NB4 (cell line): Measurements from ENCODE around the gene ACOXL.

Source experiments
- MYC ChIP-seq: IDR thresholded peaks from 2 replicates; pipeline ENCODE4 v1.6.1; 2011; ENCODE audit warnings: low read depth, low read length
- POLR2A ChIP-seq: IDR thresholded peaks from 2 replicates; pipeline ENCODE4 v1.6.1; 2011; ENCODE audit warnings: mild to moderate bottlenecking; ENCODE audit not compliant: insufficient read length; ENCODE audit errors: extremely low read depth
- TF ChIP-seq, protein P1 (sequence below): IDR thresholded peaks from one replicate; pipeline ENCODE4 v1.5.1; 2012; ENCODE audit warnings: low read depth, low read length
- TF ChIP-seq, protein P2 (sequence below): IDR thresholded peaks from 2 replicates; pipeline ENCODE4 v1.6.1; 2011; ENCODE audit warnings: low read depth, low read length

DNA sequence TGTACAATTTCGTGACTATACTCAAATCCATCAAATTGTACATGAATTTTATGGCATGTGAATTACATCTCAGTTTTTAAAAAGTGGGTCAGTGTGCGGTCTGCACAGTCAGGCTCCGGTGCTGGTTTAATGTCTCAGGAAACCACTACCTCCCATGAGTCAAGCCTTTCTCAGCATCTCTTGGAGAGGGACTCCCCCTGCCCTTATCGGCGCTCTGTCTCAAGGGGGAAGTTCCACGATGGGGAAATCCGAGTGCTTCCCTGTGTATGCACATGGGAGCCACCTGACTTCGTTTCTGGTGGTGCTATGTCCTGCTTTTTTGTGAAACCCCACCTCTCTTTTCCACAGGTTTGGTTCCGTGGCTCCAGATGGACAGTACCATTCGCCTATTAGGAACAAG, 72.5 kb downstream of the ACOXL start:
- no peak for TF ChIP-seq POLR2A
- TF ChIP-seq, protein P1, sequence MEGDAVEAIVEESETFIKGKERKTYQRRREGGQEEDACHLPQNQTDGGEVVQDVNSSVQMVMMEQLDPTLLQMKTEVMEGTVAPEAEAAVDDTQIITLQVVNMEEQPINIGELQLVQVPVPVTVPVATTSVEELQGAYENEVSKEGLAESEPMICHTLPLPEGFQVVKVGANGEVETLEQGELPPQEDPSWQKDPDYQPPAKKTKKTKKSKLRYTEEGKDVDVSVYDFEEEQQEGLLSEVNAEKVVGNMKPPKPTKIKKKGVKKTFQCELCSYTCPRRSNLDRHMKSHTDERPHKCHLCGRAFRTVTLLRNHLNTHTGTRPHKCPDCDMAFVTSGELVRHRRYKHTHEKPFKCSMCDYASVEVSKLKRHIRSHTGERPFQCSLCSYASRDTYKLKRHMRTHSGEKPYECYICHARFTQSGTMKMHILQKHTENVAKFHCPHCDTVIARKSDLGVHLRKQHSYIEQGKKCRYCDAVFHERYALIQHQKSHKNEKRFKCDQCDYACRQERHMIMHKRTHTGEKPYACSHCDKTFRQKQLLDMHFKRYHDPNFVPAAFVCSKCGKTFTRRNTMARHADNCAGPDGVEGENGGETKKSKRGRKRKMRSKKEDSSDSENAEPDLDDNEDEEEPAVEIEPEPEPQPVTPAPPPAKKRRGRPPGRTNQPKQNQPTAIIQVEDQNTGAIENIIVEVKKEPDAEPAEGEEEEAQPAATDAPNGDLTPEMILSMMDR: no peak
- TF ChIP-seq MYC: 0 out of 2 replicates have a peak, but pooled peaks have one; percentile 21
- TF ChIP-seq, protein P2, sequence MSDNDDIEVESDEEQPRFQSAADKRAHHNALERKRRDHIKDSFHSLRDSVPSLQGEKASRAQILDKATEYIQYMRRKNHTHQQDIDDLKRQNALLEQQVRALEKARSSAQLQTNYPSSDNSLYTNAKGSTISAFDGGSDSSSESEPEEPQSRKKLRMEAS: peak; percentile 45; the same call in 1 of the 2 replicates
